ENCODE measurements around the gene ATP6V0A4. TPM values are rescaled to one million over a fixed set of nuclear protein-coding genes. Genes with fewer than 3 reads are reported as not detected.
A peak's percentile ranks its signal among the peaks of the same experiment; 100 is the strongest.

The ATP6V0A4 gene
- total RNA-seq, 1 experiment from 2014 or later, result not detected

DNA sequence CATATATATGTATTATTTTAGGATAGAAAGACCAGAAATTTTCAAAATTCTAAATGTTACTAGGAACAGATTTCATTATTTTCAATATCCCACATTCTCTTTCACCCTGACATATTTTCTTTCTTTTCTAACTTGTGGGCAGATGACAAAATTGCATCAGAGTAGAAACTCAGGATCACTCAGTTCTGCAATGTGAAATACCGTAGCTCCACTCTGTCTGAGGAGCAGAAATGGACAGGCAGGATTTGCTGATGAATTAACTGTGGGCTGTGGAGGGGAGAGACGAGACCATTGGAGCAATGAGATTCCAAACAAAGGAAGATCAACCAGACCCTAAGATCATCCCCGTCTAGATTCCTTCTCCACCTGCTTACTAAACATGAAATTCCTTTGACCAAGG is 59.9 kb downstream of the ATP6V0A4 start:
- Histone ChIP-seq H4K20me1 (ENCODE audit: insufficient read depth) (no peaks in the 10 kb centered on the region), H2AFZ (ENCODE audit: low read depth, low read length, poor library complexity, severe bottlenecking) (peak overlapping the region; percentile 91), H3K27me3 (ENCODE audit: insufficient read depth, low read length) (no peaks in the 10 kb centered on the region), H3K9ac (ENCODE audit: low read length) (no peak overlapping the region), H3K4me2 (ENCODE audit: low read length) (peak overlapping the region; percentile 27; the same call in 1 of the 2 replicates), H3K9me3 (ENCODE audit: control insufficient read depth in 1 of 2, insufficient read depth in 1 of 2, low read depth in 1 of 2, low read length in 2 of 2) (no peaks in the 10 kb centered on the region), H3K27ac (ENCODE audit: low read depth, low read length) (no peak overlapping the region), H3K4me3 (replicated peaks in 1 of 2; ENCODE audit: low read depth in 1 of 2, low read length in 2 of 2) (no peak overlapping the region), H3K9me2 (ENCODE audit: insufficient read depth) (no peaks in the 10 kb centered on the region), H3K36me3 (ENCODE audit: control insufficient read depth in 1 of 2, insufficient read depth in 2 of 2, low read length in 2 of 2) (no peaks in the 10 kb centered on the region), H3K4me1 (ENCODE audit: control insufficient read depth in 1 of 2, insufficient read depth in 2 of 2, low read length in 2 of 2) (peaks cover 0 to 12% of the 10 kb centered on the region in 2 experiments; a peak in 2 of 4 replicates), H3K79me2 (ENCODE audit: insufficient read depth, low read length) (no peaks in the 10 kb centered on the region)
- no TSS peak for BruUV-seq (replicated peaks)
- TF ChIP-seq SIN3A (IDR thresholded peaks at IDR 0.05; ENCODE audit: low read depth), result no peak
- TF ChIP-seq REST (IDR thresholded peaks at IDR 0.05; ENCODE audit: low read depth), result no peak
- TF ChIP-seq EZH2 (IDR thresholded peaks at IDR 0.05), result no peak
- no peak for TF ChIP-seq CBX3 (IDR thresholded peaks at IDR 0.05; ENCODE audit: low read depth)
- no peak for TF ChIP-seq EZH2phosphoT487 (IDR thresholded peaks at IDR 0.05; ENCODE audit: borderline replicate concordance)
- no peak for TF ChIP-seq JUND (IDR thresholded peaks at IDR 0.05)
- TF ChIP-seq RAD21 (IDR thresholded peaks at IDR 0.05; ENCODE audit: low read depth), result no peak
- no peak for TF ChIP-seq POLR2A (IDR thresholded peaks at IDR 0.05; ENCODE audit: borderline replicate concordance, extremely low read depth, insufficient read depth, insufficient read length)
- no peak for TF ChIP-seq ZNF274 (IDR thresholded peaks at IDR 0.05; ENCODE audit: low read depth, low read length)
- TF ChIP-seq, protein P1, sequence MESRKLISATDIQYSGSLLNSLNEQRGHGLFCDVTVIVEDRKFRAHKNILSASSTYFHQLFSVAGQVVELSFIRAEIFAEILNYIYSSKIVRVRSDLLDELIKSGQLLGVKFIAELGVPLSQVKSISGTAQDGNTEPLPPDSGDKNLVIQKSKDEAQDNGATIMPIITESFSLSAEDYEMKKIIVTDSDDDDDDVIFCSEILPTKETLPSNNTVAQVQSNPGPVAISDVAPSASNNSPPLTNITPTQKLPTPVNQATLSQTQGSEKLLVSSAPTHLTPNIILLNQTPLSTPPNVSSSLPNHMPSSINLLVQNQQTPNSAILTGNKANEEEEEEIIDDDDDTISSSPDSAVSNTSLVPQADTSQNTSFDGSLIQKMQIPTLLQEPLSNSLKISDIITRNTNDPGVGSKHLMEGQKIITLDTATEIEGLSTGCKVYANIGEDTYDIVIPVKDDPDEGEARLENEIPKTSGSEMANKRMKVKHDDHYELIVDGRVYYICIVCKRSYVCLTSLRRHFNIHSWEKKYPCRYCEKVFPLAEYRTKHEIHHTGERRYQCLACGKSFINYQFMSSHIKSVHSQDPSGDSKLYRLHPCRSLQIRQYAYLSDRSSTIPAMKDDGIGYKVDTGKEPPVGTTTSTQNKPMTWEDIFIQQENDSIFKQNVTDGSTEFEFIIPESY (IDR thresholded peaks at IDR 0.05; ENCODE audit: extremely low read depth, insufficient replicate concordance, low read length), result no peak
- TF ChIP-seq CEBPB (IDR thresholded peaks at IDR 0.05; ENCODE audit: low read depth), result no peak
- TF ChIP-seq MAX (IDR thresholded peaks at IDR 0.05), result no peak
- no peak for TF ChIP-seq SP1 (IDR thresholded peaks at IDR 0.05; ENCODE audit: low read depth)
- TF ChIP-seq TCF7L2 (IDR thresholded peaks at IDR 0.05; ENCODE audit: borderline replicate concordance, extremely low read depth, insufficient read depth, insufficient read length), result no peak
- TF ChIP-seq FOSL1 (IDR thresholded peaks at IDR 0.05; ENCODE audit: low read depth), result no peak
- no peak for TF ChIP-seq POLR2AphosphoS5 (IDR thresholded peaks at IDR 0.05; ENCODE audit: low read depth, low read length)
- TF ChIP-seq CTCF (IDR thresholded peaks at IDR 0.05 in 2 of 3, conservative IDR thresholded peaks at IDR 0.05 in 1 of 3; ENCODE audit: borderline replicate concordance in 1 of 3, insufficient read depth in 1 of 3, low read depth in 2 of 3, low read length in 2 of 3), result no peak
- TF ChIP-seq YY1 (IDR thresholded peaks at IDR 0.05; ENCODE audit: extremely low read depth, insufficient replicate concordance, low read depth, low read length), result no peak
- no peak for TF ChIP-seq ZFX (IDR thresholded peaks at IDR 0.05)
- intact Hi-C loops (cut with micrococcal nuclease), result loop anchor here (1.0 to 10.0 kb wide), 6 partner anchors 289 to 1133 kb away; no protein-coding TSS in a partner anchor
- DNase-seq (ENCODE audit: low read depth, low spot score) (no peak), ATAC-seq (0 out of 2 replicates have a peak, but pooled peaks have one; percentile 13)
- CTCF ChIA-PET, result interaction anchor here (1.0 to 2.1 kb wide), 16 partner anchors 9 to 1132 kb away, joined by 3 to 96 read pairs (median 5); no protein-coding TSS in a partner anchor
- POLR2A ChIA-PET, result interaction anchor here (1.0 kb wide), 1 partner anchor 577 kb away, joined by 3 read pairs; no protein-coding TSS in a partner anchor
- RAD21 ChIA-PET (ENCODE audit: low non-redundant PET in 1 of 2, low total read pairs in 2 of 2, uncharacterized antibody in 2 of 2, unreplicated experiment in 2 of 2), result interaction anchor here (1.4 to 2.2 kb wide), 2 partner anchors 576 to 577 kb away, joined by 7 to 18 read pairs; no protein-coding TSS in a partner anchor
